ENCODE data around the gene PCDHB12. TPM values are rescaled to one million over a fixed set of nuclear protein-coding genes. Genes with fewer than 3 reads are reported as not detected.
"Not testable (repeated sequence)": the region's sequence is repeated elsewhere in the genome, so short reads cannot be mapped to it uniquely, and the experiment has no call there.

Gene PCDHB12
- total RNA-seq, 1 donor from 2014 or later: 8.4 TPM

GRCh38 chr5:141234109-141234667, 25.7 kb downstream of the PCDHB12 start:
- no peak for DNase-seq (ENCODE audit: low spot score)
- H3K9me3 Mint-ChIP-seq (ENCODE audit: unreplicated experiment): peaks cover 16% of the 10 kb centered on the region
- H3K4me3 Mint-ChIP-seq (ENCODE audit: unreplicated experiment): peak overlapping the region; percentile 59

GRCh38 chr5:141235922-141236321, 27.4 kb downstream of the PCDHB12 start:
- H3K4me1 Mint-ChIP-seq (ENCODE audit: unreplicated experiment): not testable (repeated sequence)
- peaks cover 44% of the 10 kb centered on the region for H3K36me3 Mint-ChIP-seq (ENCODE audit: low read depth, unreplicated experiment)

More at GRCh38 chr5:141234109-141234667, 25.7 kb downstream of the PCDHB12 start:
- H3K36me3 Mint-ChIP-seq (ENCODE audit: low read depth, unreplicated experiment): peaks cover 38% of the 10 kb centered on the region
- TF ChIP-seq, protein P1, sequence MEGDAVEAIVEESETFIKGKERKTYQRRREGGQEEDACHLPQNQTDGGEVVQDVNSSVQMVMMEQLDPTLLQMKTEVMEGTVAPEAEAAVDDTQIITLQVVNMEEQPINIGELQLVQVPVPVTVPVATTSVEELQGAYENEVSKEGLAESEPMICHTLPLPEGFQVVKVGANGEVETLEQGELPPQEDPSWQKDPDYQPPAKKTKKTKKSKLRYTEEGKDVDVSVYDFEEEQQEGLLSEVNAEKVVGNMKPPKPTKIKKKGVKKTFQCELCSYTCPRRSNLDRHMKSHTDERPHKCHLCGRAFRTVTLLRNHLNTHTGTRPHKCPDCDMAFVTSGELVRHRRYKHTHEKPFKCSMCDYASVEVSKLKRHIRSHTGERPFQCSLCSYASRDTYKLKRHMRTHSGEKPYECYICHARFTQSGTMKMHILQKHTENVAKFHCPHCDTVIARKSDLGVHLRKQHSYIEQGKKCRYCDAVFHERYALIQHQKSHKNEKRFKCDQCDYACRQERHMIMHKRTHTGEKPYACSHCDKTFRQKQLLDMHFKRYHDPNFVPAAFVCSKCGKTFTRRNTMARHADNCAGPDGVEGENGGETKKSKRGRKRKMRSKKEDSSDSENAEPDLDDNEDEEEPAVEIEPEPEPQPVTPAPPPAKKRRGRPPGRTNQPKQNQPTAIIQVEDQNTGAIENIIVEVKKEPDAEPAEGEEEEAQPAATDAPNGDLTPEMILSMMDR (IDR thresholded peaks at IDR 0.05; ENCODE audit: unreplicated experiment): no peak
- no peak overlapping the region for H3K27ac Mint-ChIP-seq (ENCODE audit: unreplicated experiment)
- no peaks in the 10 kb centered on the region for H3K4me1 Mint-ChIP-seq (ENCODE audit: unreplicated experiment)
- H3K27me3 Mint-ChIP-seq (ENCODE audit: unreplicated experiment): peaks cover 9% of the 10 kb centered on the region

DNA sequence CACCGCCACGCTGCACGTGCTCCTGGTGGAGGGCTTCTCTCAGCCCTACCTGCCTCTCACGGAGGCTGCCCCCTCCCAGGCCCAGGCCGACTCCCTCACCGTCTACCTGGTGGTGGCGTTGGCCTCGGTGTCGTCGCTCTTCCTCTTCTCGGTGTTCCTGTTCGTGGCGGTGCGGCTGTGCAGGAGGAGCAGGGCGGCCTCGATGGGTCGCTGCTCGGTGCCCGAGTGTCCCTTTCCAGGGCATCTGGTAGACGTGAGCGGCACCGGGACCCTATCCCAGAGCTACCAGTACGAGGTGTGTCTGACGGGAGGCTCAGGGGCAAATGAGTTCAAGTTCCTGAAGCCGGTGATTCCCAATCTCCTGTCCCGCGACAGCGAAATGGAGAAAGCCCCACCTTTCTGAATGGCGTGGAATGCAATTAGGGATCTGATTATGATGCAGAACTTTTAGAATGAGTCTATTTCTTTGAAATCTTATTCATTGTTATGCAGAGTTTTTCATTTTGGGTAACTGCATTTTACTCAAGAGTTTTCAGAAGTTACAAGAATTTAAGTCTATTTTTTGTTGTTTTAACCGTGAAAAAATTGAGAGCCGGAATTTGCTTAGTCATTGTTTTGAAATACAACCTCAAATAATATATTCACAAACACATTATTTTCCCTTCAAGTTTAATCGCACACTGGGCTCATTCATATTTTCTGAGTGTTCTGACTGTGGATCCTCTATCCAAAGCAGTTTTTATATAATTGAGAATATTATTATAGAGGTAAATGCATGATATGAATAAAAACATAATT, 28.2 kb downstream of the PCDHB12 start:
- Mint-ChIP-seq H3K9me3 (ENCODE audit: unreplicated experiment) (peaks cover 24% of the 10 kb centered on the region), H3K36me3 (ENCODE audit: low read depth, unreplicated experiment) (peaks cover 39% of the 10 kb centered on the region), H3K4me3 (ENCODE audit: unreplicated experiment) (peak overlapping the region; percentile 78), H3K4me1 (ENCODE audit: unreplicated experiment) (no peaks in the 10 kb centered on the region), H3K27me3 (ENCODE audit: unreplicated experiment) (peaks cover 14% of the 10 kb centered on the region), H3K27ac (ENCODE audit: unreplicated experiment) (peak overlapping the region; percentile 42)
- TF ChIP-seq, protein P1 (IDR thresholded peaks at IDR 0.05; ENCODE audit: unreplicated experiment): no peak
- no peak for DNase-seq (ENCODE audit: low spot score)

More at GRCh38 chr5:141235922-141236321, 27.4 kb downstream of the PCDHB12 start:
- peaks cover 22% of the 10 kb centered on the region for H3K9me3 Mint-ChIP-seq (ENCODE audit: unreplicated experiment)
- peak overlapping the region; percentile 70 for H3K4me3 Mint-ChIP-seq (ENCODE audit: unreplicated experiment)
- not testable (repeated sequence) for DNase-seq (ENCODE audit: low spot score); H3K27ac Mint-ChIP-seq (ENCODE audit: unreplicated experiment)
- peaks cover 12% of the 10 kb centered on the region for H3K27me3 Mint-ChIP-seq (ENCODE audit: unreplicated experiment)

DNA sequence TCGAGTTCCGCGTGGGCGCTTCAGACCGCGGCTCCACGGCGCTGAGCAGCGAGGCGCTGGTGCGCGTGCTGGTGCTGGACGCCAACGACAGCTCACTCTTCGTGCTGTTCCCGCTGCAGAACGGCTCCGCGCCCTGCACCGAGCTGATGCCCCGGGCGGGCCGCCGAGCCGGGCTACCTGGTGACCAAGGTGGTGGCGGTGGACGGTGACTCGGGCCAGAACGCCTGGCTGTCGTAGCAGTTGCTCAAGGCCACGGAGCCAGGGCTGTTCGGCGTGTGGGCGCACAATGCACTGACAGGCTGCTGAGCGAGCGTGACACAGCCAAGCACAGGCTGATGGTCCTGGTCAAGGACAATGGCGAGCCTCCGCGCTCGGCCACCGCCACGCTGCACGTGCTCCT, 33.0 kb downstream of the PCDHB12 start:
- peaks cover 14% of the 10 kb centered on the region for H3K27me3 Mint-ChIP-seq (ENCODE audit: unreplicated experiment)
- H3K4me3 Mint-ChIP-seq (ENCODE audit: unreplicated experiment): no peak overlapping the region
- H3K36me3 Mint-ChIP-seq (ENCODE audit: low read depth, unreplicated experiment): peaks cover 41% of the 10 kb centered on the region
- TF ChIP-seq, protein P1 (IDR thresholded peaks at IDR 0.05; ENCODE audit: unreplicated experiment): no peak
- no peak overlapping the region for H3K27ac Mint-ChIP-seq (ENCODE audit: unreplicated experiment)
- peaks cover 4% of the 10 kb centered on the region for H3K4me1 Mint-ChIP-seq (ENCODE audit: unreplicated experiment)
- no peak for DNase-seq (ENCODE audit: low spot score)
- peaks cover 44% of the 10 kb centered on the region for H3K9me3 Mint-ChIP-seq (ENCODE audit: unreplicated experiment)

DNA sequence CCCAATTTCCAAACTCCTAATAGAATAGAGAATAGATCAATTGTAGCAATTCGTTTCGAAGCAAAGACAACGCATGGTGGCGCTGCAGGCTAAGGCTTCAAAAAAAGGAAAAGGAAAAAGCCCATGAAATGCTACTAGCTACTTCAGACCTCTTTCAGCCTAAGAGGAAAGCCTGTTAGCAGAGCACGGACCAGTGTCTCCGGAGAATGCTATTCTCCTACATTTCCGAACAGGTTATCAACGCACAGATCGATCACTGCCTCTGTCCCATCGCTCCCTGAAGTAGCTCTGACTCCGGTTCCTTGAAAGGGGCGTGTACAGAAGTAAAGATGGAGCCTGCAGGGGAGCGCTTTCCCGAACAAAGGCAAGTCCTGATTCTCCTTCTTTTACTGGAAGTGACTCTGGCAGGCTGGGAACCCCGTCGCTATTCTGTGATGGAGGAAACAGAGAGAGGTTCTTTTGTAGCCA, 36.8 kb downstream of the PCDHB12 start, which contains the start of gene PCDHB15:
Gene PCDHB15 (plus strand): TSS at position 146 of the 468 bp plus-strand sequence. CDS start 184 bp downstream, at position 330.
- peak; percentile 28 for DNase-seq (ENCODE audit: low spot score)
- peaks cover 18% of the 10 kb centered on the region for H3K27me3 Mint-ChIP-seq (ENCODE audit: unreplicated experiment)
- TF ChIP-seq, protein P1 (IDR thresholded peaks at IDR 0.05; ENCODE audit: unreplicated experiment): no peak
- peaks cover 4% of the 10 kb centered on the region for H3K4me1 Mint-ChIP-seq (ENCODE audit: unreplicated experiment)
- peaks cover 58% of the 10 kb centered on the region for H3K9me3 Mint-ChIP-seq (ENCODE audit: unreplicated experiment)
- H3K27ac Mint-ChIP-seq (ENCODE audit: unreplicated experiment): peak within 1 kb of the TSS; percentile 43
- peak within 1 kb of the TSS; percentile 87 for H3K4me3 Mint-ChIP-seq (ENCODE audit: unreplicated experiment)
- H3K36me3 Mint-ChIP-seq (ENCODE audit: low read depth, unreplicated experiment): peaks cover 67% of the 10 kb centered on the region

GRCh38 chr5:141246971-141247370, 38.5 kb downstream of the PCDHB12 start:
- H3K4me1 Mint-ChIP-seq (ENCODE audit: unreplicated experiment); H3K4me3 Mint-ChIP-seq (ENCODE audit: unreplicated experiment); DNase-seq (ENCODE audit: low spot score); H3K27ac Mint-ChIP-seq (ENCODE audit: unreplicated experiment): not testable (repeated sequence)
- Mint-ChIP-seq H3K9me3 (ENCODE audit: unreplicated experiment) (peaks cover 47% of the 10 kb centered on the region), H3K36me3 (ENCODE audit: low read depth, unreplicated experiment) (peaks cover 63% of the 10 kb centered on the region), H3K27me3 (ENCODE audit: unreplicated experiment) (peaks cover 11% of the 10 kb centered on the region)

DNA sequence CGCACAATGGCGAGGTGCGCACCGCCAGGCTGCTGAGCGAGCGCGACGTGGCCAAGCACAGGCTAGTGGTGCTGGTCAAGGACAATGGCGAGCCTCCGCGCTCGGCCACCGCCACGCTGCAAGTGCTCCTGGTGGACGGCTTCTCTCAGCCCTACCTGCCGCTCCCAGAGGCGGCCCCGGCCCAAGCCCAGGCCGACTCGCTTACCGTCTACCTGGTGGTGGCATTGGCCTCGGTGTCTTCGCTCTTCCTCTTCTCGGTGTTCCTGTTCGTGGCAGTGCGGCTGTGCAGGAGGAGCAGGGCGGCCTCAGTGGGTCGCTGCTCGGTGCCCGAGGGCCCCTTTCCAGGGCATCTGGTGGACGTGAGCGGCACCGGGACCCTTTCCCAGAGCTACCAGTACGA, 38.9 kb downstream of the PCDHB12 start:
- H3K27ac Mint-ChIP-seq (ENCODE audit: unreplicated experiment); DNase-seq (ENCODE audit: low spot score); H3K27me3 Mint-ChIP-seq (ENCODE audit: unreplicated experiment); H3K4me1 Mint-ChIP-seq (ENCODE audit: unreplicated experiment): not testable (repeated sequence)
- Mint-ChIP-seq H3K36me3 (ENCODE audit: low read depth, unreplicated experiment) (peaks cover 58% of the 10 kb centered on the region), H3K4me3 (ENCODE audit: unreplicated experiment) (peak overlapping the region; percentile 85), H3K9me3 (ENCODE audit: unreplicated experiment) (peaks cover 45% of the 10 kb centered on the region)

Data from endothelial cell (in vitro differentiated cells).